DMS79 treated with DMSO at 0.1 percent for 48 hours (cell line): ENCODE data around the gene KAZN.

Experiments
- DNase-seq: peaks from one replicate; lab custom pipeline; 2025; lab: John Stamatoyannopoulos, UW

KAZN gene

GRCh38 chr1:14715266-14715665, 116.8 kb downstream of the KAZN start:
- no peak for DNase-seq

GRCh38 chr1:14715802-14716201, 117.3 kb downstream of the KAZN start:
- DNase-seq = peak; percentile 34

GRCh38 chr1:14716474-14716873, 118.0 kb downstream of the KAZN start:
- DNase-seq = no peak

DNA sequence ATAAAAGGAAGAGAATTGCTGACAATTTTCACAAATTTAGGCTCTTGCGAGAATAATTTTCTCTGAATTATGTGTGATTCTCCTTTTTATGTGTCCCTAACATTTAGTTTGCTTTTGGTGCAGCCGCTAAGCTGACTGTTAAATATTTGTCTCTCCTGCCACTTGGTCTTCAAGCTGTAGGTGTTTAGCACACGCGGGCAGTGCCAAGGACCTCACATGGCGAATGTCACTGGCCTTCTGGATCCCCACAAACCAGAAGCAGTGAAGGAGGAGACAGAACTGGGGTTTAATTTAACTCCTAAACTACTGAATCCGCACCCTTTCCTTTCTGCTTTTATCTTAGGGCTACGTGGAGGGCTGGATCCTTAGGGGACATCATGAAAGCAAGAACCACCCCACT, 120.0 kb downstream of the KAZN start:
- no peak for DNase-seq

- DNase-seq = no peak
Measured at GRCh38 chr1:14723401-14723800, 124.9 kb downstream of the KAZN start.

- no peak for DNase-seq
Measured at GRCh38 chr1:14724246-14724645, 125.8 kb downstream of the KAZN start.

GRCh38 chr1:14724678-14725077, 126.2 kb downstream of the KAZN start:
- no peak for DNase-seq

DNA sequence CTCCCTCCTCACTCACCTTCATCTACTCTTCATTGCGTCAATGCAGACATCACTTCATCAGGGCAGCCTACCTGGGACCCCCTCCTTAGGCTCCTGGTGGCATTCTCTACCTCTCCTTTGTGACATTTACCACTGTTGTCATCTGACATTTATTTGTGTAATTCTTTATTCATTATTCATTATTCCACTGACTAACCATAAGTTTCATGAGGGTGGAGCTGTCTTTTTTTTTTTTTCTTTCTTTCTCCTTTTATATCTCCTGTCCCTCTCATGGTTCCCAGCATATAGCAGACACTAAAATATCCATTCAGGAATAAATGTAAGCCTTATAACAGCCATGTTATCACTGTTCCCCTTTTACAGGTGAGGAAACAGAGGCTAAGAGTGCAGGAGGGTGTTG, 126.8 kb downstream of the KAZN start:
- no peak for DNase-seq

GRCh38 chr1:14725695-14726094, 127.2 kb downstream of the KAZN start:
- no peak for DNase-seq

DNA sequence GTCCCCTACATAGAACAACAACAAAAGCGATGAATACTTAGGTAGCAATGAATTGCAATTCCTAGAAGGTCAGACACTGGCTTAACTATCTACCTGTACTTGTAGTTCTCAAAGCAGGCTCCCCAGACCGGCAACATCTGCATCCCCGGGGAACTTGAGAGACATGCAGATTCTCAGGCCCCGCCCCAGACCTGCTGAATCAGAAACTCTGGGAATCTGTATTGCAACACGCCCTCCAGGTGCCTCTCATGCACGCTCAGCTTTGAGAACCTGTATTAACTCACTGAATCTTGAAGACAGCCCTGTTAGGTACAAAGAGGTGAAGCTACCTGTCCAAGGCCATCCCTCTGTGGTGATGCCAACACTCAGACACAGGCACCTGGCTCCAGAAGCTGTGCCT, 128.1 kb downstream of the KAZN start:
- DNase-seq = no peak

DNA sequence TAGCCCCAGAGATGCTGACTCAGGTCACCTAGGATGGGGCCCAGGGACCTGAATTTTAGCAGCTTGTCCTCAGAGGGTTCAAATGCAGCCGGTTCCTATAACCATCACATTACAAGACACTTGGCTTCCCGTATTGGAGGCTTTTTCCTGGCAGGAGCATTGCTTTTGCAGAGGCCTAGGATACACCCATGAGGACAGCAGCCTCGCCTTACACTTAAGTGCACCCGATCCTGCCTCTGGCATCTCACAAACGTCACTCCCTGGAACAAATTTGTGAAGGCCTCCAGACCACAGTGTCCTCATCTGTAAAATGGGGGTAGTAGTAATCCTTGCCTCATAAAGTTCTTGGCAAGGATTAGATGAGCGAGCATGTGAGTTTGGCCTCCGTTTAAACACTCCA, 130.0 kb downstream of the KAZN start:
- DNase-seq = no peak

DNA sequence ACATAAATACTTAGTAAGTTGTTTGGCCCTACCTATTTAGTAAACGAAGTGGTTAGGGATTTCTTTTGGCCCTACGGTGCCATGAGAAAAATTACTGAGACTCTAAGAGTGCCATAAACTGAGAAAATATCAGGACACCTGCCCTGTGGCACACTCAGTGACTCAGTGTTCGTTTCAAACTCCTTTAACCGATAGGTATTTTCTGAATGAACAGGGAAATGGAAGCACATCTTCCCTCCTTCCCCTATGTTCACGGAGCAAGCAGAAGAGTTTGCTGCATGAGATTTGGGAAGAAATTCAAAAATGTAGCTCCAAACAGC, 134.2 kb downstream of the KAZN start:
- DNase-seq = no peak

DNA sequence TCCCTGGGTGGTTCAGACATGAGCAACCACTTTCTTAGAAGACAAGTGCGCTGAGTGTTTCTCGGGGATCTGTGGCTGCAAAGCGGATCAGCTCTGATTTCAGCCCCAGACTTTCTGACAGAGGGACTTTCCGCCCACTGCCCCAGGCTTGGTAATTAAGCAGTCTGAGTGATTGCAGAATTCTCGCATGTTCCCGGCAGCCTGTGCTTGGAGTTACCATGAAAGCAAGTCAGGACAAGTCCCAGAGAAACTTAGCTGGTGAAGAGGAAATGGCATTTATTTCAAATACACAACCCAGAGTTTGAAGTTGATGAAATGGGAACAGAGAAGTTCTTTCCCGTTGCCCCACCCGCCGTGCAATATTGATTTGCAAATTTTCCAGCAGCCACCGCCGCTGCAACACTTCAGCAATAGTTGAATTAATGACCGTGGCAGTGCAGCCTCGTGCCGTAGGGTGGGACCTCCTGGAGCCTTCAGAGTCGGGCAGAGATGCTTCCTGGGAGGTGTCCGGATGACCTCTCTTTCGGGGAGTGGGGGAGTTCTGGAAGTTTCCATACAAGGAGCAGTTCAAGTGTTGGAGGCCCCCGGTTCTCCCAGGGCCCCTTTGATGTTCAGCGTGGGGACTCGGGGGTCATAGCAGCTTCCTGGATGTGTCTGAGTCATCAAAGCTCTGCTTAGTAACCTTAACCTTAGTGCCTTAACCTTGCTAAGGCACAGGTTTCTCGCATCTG, 134.7 kb downstream of the KAZN start:
- peak; percentile 68 for DNase-seq

GRCh38 chr1:14733779-14734140, 135.3 kb downstream of the KAZN start:
- DNase-seq = no peak

GRCh38 chr1:14735841-14736240, 137.4 kb downstream of the KAZN start:
- no peak for DNase-seq

- peak; percentile 34 for DNase-seq
Measured at GRCh38 chr1:14737561-14738094, 139.1 kb downstream of the KAZN start.

- peak; percentile 99 for DNase-seq
Measured at GRCh38 chr1:14738235-14738634, 139.8 kb downstream of the KAZN start.

DNA sequence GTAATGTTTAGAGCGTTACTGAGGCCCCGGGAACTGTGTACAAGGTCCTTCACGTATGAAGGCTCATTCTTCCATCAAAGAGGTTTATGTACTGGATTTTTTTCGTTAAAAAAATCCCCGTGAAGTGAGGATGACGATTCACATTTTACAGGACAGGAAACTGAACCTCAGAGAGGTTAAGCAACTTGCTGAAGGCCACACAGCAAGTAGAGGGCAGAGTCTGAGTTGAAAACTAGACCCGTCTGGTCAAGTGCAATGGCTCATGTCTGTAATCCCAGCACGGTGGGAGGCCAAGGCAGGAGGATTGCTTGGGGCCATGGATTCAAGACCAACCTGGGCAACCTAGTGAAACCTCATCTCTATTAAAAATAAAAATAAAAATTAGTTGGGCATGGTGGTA, 140.2 kb downstream of the KAZN start:
- no peak for DNase-seq

GRCh38 chr1:14739082-14739832, 140.8 kb downstream of the KAZN start:
- peak; percentile 76 for DNase-seq

DNA sequence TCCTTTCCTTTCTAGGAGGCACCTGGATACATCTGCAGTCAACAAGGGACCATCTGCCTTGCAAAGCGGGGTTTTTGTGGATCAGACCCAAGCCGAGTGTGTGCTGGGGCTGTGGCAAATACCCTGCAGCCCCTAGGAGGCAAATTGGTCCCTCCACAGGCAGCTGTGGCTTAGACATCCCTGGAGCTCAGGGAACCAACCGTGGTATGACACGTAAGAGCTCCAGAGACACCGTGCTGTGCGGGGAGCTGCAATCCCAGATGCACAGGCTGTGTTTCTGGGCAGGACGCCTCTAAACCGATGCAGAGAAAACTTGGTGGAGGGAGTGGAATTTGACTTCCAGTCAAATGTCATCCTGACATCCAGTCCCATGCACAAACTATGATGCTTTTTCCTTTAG, 141.5 kb downstream of the KAZN start:
- peak; percentile 31 for DNase-seq

DNA sequence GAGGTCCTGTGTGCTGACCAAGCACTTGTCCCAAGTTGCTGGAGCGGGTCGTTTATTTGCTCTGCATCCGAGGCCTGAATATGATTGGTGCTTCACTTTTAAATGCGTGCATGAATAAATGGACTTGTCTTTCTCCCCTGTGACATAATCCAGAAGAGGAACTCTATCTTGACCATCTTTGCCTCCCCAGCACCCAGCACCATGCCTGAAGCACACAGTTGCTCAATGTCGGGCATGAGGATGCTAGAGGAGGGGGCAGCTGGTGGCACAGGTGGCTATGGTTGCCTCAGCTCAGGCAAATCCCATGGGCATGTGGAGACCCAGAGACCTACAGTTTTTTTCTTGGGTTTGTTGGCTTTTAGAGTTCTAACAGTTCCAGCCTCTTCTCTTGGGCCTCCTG, 142.6 kb downstream of the KAZN start:
- peak; percentile 27 for DNase-seq

DNA sequence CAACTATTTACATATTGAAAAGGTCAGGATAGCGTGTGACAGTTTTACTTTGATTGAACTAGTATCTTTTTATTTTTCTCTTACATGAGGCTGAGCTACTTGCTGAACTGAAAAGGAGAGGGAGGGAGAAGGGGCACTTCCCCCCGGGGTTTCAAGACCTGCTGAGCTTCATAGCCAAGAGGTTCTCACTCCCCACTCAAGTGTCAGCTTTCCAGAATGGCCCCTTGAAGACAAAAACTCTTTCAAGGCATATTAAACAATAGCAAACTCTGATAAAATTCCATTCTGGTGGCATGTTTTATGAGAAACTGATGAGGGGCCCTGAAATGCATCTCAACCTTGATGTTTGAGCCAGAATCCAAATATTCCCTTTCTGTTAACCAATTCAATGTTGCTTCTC, 143.0 kb downstream of the KAZN start:
- peak; percentile 61 for DNase-seq

DNA sequence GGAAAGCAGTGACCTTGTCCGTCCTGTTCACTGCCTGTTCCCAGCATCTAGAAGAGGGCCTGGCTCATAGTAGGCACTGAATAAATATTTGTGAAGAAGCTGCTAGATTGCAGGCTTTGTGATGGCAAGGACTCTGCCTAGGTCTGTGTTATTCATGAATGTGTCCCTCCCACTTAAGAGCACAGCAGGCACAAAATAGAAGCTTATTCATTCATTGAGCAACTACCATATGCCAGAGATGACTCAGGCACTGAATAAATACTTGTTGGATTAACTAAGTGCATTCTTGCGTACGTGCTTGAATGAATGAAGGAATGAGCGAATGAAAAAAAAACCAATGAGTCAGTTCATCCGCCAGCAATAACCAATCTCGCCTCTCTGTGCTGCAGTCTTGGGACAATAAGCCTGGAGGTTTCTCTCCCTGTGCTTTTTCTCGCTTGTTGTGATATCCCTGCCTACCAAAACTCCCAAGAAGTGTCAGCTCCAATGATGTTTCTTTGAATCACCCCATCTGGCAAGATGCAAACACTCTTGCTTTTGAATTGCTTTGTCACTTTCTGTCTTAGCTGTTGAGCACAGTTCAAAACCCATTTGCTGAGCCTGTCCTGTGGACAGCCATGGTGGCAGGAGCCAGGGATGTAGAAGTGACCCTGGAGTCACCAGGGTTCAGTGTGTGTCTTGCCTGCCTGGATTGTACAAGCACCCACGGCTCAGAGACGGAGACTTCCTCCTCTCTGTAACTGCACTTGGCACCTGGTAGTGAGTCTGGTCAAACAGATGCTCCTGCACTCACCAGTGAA, 143.9 kb downstream of the KAZN start:
- no peak for DNase-seq
